H9 (cell line): ENCODE measurements around the gene PNPLA1. TPM values are rescaled to one million over a fixed set of nuclear protein-coding genes. Genes with fewer than 3 reads are reported as not detected.

Experiments used
- DNase-seq: peaks from one replicate; pipeline ENCODE4 v3.0.0-alpha.2; 2017
- H2AFZ ChIP-seq: one replicate; pipeline ENCODE4 v1.6.1; 2013; ENCODE audit warnings: mild to moderate bottlenecking, low read length, control low read depth, moderate library complexity
- H2AK5ac ChIP-seq: 2 replicates; pipeline ENCODE4 v1.6.1; 2013; ENCODE audit warnings: low read length, control low read depth, mixed read lengths; ENCODE audit not compliant: insufficient read length
- H2BK120ac ChIP-seq: one replicate; pipeline ENCODE4 v1.6.1; 2013; ENCODE audit warnings: low read depth, mild to moderate bottlenecking, low read length, control low read depth, inconsistent platforms; ENCODE audit not compliant: poor library complexity, severe bottlenecking
- H2BK12ac ChIP-seq: 2 replicates; pipeline ENCODE4 v1.6.1; 2013; ENCODE audit warnings: low read length, control low read depth, mixed read lengths, low read depth; ENCODE audit not compliant: insufficient read length
- H2BK15ac ChIP-seq: 2 replicates; pipeline ENCODE4 v1.6.1; 2013; ENCODE audit warnings: low read depth, low read length, control low read depth
- H2BK20ac ChIP-seq: one replicate; pipeline ENCODE4 v1.6.1; 2013; ENCODE audit warnings: low read depth, mild to moderate bottlenecking, low read length, control low read depth, inconsistent platforms; ENCODE audit not compliant: poor library complexity, severe bottlenecking
- H2BK5ac ChIP-seq: 2 replicates; pipeline ENCODE4 v1.6.1; 2013; ENCODE audit warnings: low read length, control low read depth, mixed read lengths; ENCODE audit not compliant: insufficient read length
- H3K14ac ChIP-seq: 2 replicates; pipeline ENCODE4 v1.6.1; 2013; ENCODE audit warnings: low read length, control low read depth; ENCODE audit not compliant: insufficient read depth
- H3K18ac ChIP-seq: 2 replicates; pipeline ENCODE4 v1.6.1; 2013; ENCODE audit warnings: low read depth, mild to moderate bottlenecking, mixed read lengths, low read length, control low read depth; ENCODE audit not compliant: insufficient read length
- H3K23ac ChIP-seq: 2 replicates; pipeline ENCODE4 v1.6.1; 2013; ENCODE audit warnings: low read length, control low read depth, mixed read lengths, low read depth; ENCODE audit not compliant: insufficient read length
- H3K23me2 ChIP-seq: 2 replicates; pipeline ENCODE4 v1.6.1; 2013; ENCODE audit warnings: low read depth, mild to moderate bottlenecking, mixed read lengths, low read length, control low read depth; ENCODE audit not compliant: insufficient read length, poor library complexity, severe bottlenecking
- H3K27ac ChIP-seq: 2 replicates; pipeline ENCODE4 v1.5.1; 2013; ENCODE audit warnings: low read length, control low read depth, mixed read lengths, low read depth; ENCODE audit not compliant: insufficient read length
- H3K27me3 ChIP-seq: 2 replicates; pipeline ENCODE4 v1.6.1; 2013; ENCODE audit warnings: low read length, control low read depth, inconsistent platforms; ENCODE audit not compliant: insufficient read depth
- H3K4ac ChIP-seq: 2 replicates; pipeline ENCODE4 v1.6.1; 2013; ENCODE audit warnings: low read depth, mild to moderate bottlenecking, control low read depth, inconsistent platforms, low read length, moderate library complexity
- H3K4me1 ChIP-seq: 2 replicates; pipeline ENCODE4 v1.6.1; 2013; ENCODE audit warnings: low read length, control low read depth, inconsistent platforms; ENCODE audit not compliant: insufficient read depth
- H3K4me2 ChIP-seq: 2 replicates; pipeline ENCODE4 v1.6.1; 2013; ENCODE audit warnings: low read length, control low read depth, mixed read lengths; ENCODE audit not compliant: insufficient read length, insufficient read depth
- H3K56ac ChIP-seq: 2 replicates; pipeline ENCODE4 v1.6.1; 2013; ENCODE audit warnings: low read depth, mild to moderate bottlenecking, mixed read lengths, low read length, control low read depth; ENCODE audit not compliant: insufficient read length
- H3K79me1 ChIP-seq: 2 replicates; pipeline ENCODE4 v1.6.1; 2013; ENCODE audit warnings: low read depth, mild to moderate bottlenecking, moderate library complexity, low read length, control low read depth, inconsistent platforms; ENCODE audit not compliant: insufficient read depth, poor library complexity, severe bottlenecking
- H3K79me2 ChIP-seq: 2 replicates; pipeline ENCODE4 v1.6.1; 2013; ENCODE audit warnings: low read length, control low read depth, inconsistent platforms; ENCODE audit not compliant: insufficient read depth
- H3K9ac ChIP-seq: 2 replicates; pipeline ENCODE4 v1.6.1; 2013; ENCODE audit warnings: low read length, control low read depth, mixed read lengths; ENCODE audit not compliant: insufficient read length; ENCODE audit errors: extremely low read depth
- H3K9me3 ChIP-seq: one replicate; pipeline ENCODE4 v1.6.1; 2013; ENCODE audit warnings: low read depth, low read length, inconsistent platforms; ENCODE audit not compliant: control insufficient read depth
- H3T11ph ChIP-seq: one replicate; pipeline ENCODE4 v1.6.1; 2013; ENCODE audit warnings: mild to moderate bottlenecking, low read length, control low read depth, inconsistent platforms
- H4K20me1 ChIP-seq: one replicate; pipeline ENCODE4 v1.6.1; 2013; ENCODE audit not compliant: control insufficient read depth, insufficient read length, insufficient read depth
- H4K5ac ChIP-seq: 2 replicates; pipeline ENCODE4 v1.6.1; 2013; ENCODE audit warnings: low read depth, mild to moderate bottlenecking, mixed read lengths, low read length, control low read depth; ENCODE audit not compliant: insufficient read length
- H4K8ac ChIP-seq: replicated peaks from 2 replicates; pipeline ENCODE4 v1.6.1; 2013; ENCODE audit warnings: low read length, control low read depth, mixed read lengths, low read depth; ENCODE audit not compliant: insufficient read length
- H4K91ac ChIP-seq: 2 replicates; pipeline ENCODE4 v1.6.1; 2013; ENCODE audit warnings: low read depth, mild to moderate bottlenecking, moderate library complexity, mixed read lengths, low read length, control low read depth; ENCODE audit not compliant: insufficient read length
- H3K27ac Mint-ChIP-seq, 3 experiments: 2 replicates in 2 of 3; 3 replicates in 1 of 3; pipeline ENCODE4 v1.8.0; 2020 to 2021; ENCODE audit warnings: mixed read lengths in 3 of 3, mild to moderate bottlenecking in 1 of 3, moderate library complexity in 1 of 3
- H3K27me3 Mint-ChIP-seq: 2 replicates; pipeline ENCODE4 v1.8.0; 2021; ENCODE audit warnings: low read depth, mild to moderate bottlenecking, moderate library complexity, mixed read lengths
- H3K36me3 Mint-ChIP-seq, 3 experiments: 2 replicates in 2 of 3; 3 replicates in 1 of 3; pipeline ENCODE4 v1.8.0; 2020 to 2021; ENCODE audit warnings: low read depth in 3 of 3, mixed read lengths in 3 of 3; ENCODE audit not compliant: insufficient read depth in 1 of 3
- H3K4me1 Mint-ChIP-seq, 2 experiments: 2 replicates each; pipeline ENCODE4 v1.8.0; 2020; ENCODE audit warnings: mixed read lengths in 2 of 2
- H3K4me3 Mint-ChIP-seq, 2 experiments: 2 replicates in 1 of 2; 3 replicates in 1 of 2; pipeline ENCODE4 v1.8.0; 2020 to 2021; ENCODE audit warnings: mild to moderate bottlenecking in 2 of 2, mixed read lengths in 2 of 2, moderate library complexity in 1 of 2
- H3K9me3 Mint-ChIP-seq, 2 experiments: 2 replicates in 1 of 2; 3 replicates in 1 of 2; pipeline ENCODE4 v1.8.0; 2020; ENCODE audit warnings: mild to moderate bottlenecking in 2 of 2, mixed read lengths in 2 of 2, moderate library complexity in 1 of 2
- WGBS: extraction: QIAGEN DNeasy Blood & Tissue Kit; methylation state at CpG from one replicate; pipeline ENCODE4 v1.1.7; 2013; ENCODE audit warnings: missing lambda C conversion rate, low lambda C conversion rate, mixed read lengths; ENCODE audit not compliant: insufficient read length; ENCODE audit errors: extremely low coverage; 5-methylcytosine and 5-hydroxymethylcytosine counted together
- total RNA-seq: library from RNA; stranded (reverse); gene quantifications from 2 replicates; pipeline ENCODE4 v1.2.1, GENCODE V29; 2021
- TF ChIP-seq, protein P1 (sequence below): fragments of 200-600 bp; sonication (generic); conservative IDR thresholded peaks from 3 replicates; pipeline ENCODE4 v1.8.0; 2021; ENCODE audit warnings: antibody characterized with exemption, mild to moderate bottlenecking

Gene PNPLA1
- total RNA-seq, 1 experiment from 2014 or later: 0.09 TPM

DNA sequence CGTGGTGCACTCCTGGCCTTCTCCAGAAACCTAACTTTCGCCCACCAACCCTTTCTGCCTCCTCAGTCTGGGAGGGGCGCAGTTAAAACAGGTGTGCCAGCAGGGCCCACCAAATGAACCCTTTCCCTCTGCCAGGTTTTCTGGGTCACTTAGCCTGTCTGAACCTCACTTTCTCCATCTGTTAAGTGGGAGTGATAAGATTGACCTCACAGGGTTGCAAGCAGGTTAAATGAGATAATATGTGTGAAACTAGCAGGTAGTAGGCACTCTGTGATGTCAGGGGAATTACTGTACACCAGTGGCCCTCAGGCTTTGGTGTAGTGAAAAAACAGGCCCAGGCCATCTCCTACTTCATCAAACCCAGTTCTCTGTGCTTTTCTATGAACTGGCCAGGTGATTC lies 52.7 kb downstream of the PNPLA1 start:
- no peak overlapping the region for H2BK20ac ChIP-seq
- H3K27ac ChIP-seq: no peak overlapping the region
- no peak overlapping the region for H3K9ac ChIP-seq
- TF ChIP-seq, protein P1, sequence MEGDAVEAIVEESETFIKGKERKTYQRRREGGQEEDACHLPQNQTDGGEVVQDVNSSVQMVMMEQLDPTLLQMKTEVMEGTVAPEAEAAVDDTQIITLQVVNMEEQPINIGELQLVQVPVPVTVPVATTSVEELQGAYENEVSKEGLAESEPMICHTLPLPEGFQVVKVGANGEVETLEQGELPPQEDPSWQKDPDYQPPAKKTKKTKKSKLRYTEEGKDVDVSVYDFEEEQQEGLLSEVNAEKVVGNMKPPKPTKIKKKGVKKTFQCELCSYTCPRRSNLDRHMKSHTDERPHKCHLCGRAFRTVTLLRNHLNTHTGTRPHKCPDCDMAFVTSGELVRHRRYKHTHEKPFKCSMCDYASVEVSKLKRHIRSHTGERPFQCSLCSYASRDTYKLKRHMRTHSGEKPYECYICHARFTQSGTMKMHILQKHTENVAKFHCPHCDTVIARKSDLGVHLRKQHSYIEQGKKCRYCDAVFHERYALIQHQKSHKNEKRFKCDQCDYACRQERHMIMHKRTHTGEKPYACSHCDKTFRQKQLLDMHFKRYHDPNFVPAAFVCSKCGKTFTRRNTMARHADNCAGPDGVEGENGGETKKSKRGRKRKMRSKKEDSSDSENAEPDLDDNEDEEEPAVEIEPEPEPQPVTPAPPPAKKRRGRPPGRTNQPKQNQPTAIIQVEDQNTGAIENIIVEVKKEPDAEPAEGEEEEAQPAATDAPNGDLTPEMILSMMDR: no peak
- H3K56ac ChIP-seq: no peak overlapping the region
- no peaks in the 10 kb centered on the region for H3K23me2 ChIP-seq
- H4K91ac ChIP-seq: no peak overlapping the region
- H2BK120ac ChIP-seq: no peak overlapping the region
- no peak overlapping the region for H3K4me2 ChIP-seq
- H3K18ac ChIP-seq: no peak overlapping the region
- no peak overlapping the region for H2BK15ac ChIP-seq
- no peak overlapping the region for H4K8ac ChIP-seq
- WGBS: no CpG with 5 or more reads among the region's 3 CpGs
- H3K14ac ChIP-seq: no peak overlapping the region
- peaks cover 24 to 49% of the 10 kb centered on the region in 2 experiments for H3K4me1 Mint-ChIP-seq
- no peak overlapping the region for H2BK12ac ChIP-seq
- no peaks in the 10 kb centered on the region for H3K9me3 ChIP-seq
- H3K79me2 ChIP-seq: no peaks in the 10 kb centered on the region
- no peak overlapping the region for H2AK5ac ChIP-seq
- H3K79me1 ChIP-seq: no peaks in the 10 kb centered on the region
- no peak overlapping the region for H3K4me3 Mint-ChIP-seq
- H3K9me3 Mint-ChIP-seq: no peaks in the 10 kb centered on the region; a peak in 1 of 5 replicates
- H3K36me3 Mint-ChIP-seq: no peaks in the 10 kb centered on the region
- H3T11ph ChIP-seq: no peak overlapping the region
- no peak overlapping the region for H2BK5ac ChIP-seq
- no peak overlapping the region for H2AFZ ChIP-seq
- H3K4me1 ChIP-seq: no peaks in the 10 kb centered on the region
- no peak overlapping the region for H3K4ac ChIP-seq
- no peak overlapping the region for H4K5ac ChIP-seq
- no peak overlapping the region for H3K23ac ChIP-seq
- no peak for DNase-seq
- no peaks in the 10 kb centered on the region for H3K27me3 ChIP-seq
- no peaks in the 10 kb centered on the region for H4K20me1 ChIP-seq
- H3K27ac Mint-ChIP-seq: no peak overlapping the region
- peaks cover 1% of the 10 kb centered on the region for H3K27me3 Mint-ChIP-seq
